ENCODE measurements around the gene EZH1.

The EZH1 gene

GRCh38 chr17:42744806-42745617 is at the start of gene EZH1:
Gene EZH1 (minus strand): TSS chr17:42745040. CDS start chr17:42728941, 16,099 bp downstream.
- in situ Hi-C loops (cut with MboI; ENCODE audit: low sequenced_read_pairs) = no loop called here

- in situ Hi-C loops (cut with MboI; ENCODE audit: low sequenced_read_pairs) = no loop called here
Measured at GRCh38 chr17:42792545-42792944, 47.7 kb upstream of the EZH1 start.

DNA sequence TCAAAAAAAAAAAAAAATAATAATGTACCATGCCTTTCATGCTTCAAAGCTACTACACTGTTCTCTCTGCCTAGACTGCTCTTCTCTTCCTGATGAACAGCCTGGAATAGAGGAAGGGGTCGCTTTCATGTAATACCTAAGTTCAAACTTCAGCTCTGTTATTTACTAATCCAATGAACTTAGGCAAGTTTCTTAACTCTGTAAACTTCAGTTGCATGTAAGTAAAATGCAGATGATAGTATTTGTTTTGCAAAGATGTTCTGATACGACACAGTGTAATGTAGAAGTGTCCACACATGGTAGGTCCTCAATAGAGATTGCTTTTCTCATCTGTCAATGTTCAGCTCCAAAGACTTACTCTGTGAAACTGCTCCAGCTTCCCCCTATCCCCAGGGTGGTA is 47.1 kb upstream of the EZH1 start:
- in situ Hi-C loops (cut with MboI; ENCODE audit: low sequenced_read_pairs) = no loop called here

DNA sequence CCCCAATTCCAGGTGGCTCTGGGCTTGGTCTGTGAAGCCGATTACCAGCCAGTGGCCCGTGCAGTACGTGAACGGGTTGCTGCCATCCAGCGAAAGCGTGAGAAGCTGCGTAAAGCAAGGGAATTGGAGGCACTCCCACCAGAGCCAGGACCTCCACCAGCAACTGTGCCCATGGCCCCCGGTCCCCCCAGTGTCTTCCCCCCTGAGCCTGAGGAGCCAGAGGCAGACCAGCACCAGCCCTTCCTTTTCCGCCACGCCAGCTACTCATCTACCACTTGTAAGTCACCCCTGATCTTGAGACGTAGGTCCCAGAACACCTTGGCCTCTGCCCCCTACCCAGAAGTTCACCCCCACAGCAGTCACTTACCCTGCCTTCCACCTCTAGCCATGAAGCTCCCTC is 42.4 kb upstream of the EZH1 start:
- in situ Hi-C loops (cut with MboI; ENCODE audit: low sequenced_read_pairs) = no loop called here

DNA sequence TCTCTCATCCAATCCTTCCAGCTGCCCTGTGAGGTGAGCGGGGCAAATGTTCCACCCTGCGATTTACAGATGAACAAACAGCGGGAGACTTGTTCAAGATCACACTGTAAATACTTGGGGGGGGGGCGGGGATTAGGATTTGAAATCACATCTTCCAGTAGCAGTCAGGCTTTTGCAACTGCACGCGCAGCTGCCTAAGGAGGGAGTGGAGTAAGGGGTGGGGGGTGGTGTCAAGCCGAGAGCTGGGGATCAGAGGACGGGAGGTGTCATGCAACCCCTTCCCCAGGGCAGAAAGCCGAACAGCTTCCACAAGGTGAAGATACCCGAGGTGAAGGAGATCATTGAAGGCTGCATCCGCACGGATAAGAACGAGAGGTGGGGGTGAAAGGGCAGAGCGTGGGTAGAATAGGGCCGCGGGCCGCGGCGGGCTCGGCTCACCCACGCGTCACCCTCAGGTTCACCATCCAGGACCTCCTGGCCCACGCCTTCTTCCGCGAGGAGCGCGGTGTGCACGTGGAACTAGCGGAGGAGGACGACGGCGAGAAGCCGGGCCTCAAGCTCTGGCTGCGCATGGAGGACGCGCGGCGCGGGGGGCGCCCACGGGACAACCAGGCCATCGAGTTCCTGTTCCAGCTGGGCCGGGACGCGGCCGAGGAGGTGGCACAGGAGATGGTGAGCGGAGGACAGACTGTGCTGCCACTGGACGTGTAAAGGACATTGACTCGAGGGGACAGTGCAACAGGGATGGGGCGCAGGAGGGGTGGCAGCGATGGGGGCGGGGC is 40.2 kb upstream of the EZH1 start:
- in situ Hi-C loops (cut with MboI; ENCODE audit: low sequenced_read_pairs) = no loop called here

DNA sequence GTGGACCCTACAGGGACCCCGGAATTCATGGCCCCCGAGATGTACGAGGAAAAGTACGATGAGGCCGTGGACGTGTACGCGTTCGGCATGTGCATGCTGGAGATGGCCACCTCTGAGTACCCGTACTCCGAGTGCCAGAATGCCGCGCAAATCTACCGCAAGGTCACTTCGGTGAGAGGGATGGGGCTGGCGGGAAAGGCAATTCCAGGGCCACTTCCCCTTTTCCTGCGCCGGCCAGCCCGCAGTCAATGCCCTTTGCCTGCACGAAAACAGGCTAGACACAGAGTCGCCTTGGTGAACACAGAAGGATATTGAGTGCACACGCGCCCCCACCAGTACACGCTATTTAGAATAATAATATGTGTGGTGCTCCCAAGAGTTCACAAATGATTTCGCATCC is 39.6 kb upstream of the EZH1 start:
- in situ Hi-C loops (cut with MboI; ENCODE audit: low sequenced_read_pairs) = no loop called here

DNA sequence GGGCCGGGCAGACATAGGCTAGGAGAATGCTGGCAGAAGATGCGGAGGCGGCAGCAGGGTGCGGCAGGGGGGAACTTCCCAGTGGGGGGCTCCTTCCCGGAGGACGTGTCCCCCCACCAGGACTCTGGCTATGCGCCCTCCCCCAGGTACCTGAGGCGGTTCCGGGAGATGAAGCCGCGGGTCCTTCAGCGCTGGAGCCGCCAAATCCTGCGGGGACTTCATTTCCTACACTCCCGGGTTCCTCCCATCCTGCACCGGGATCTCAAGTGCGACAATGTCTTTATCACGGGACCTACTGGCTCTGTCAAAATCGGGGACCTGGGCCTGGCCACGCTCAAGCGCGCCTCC is 38.9 kb upstream of the EZH1 start:
- in situ Hi-C loops (cut with MboI; ENCODE audit: low sequenced_read_pairs) = no loop called here

GRCh38 chr17:42783062-42783790 is 38.4 kb upstream of the EZH1 start:
- in situ Hi-C loops (cut with MboI; ENCODE audit: low sequenced_read_pairs) = no loop called here

DNA sequence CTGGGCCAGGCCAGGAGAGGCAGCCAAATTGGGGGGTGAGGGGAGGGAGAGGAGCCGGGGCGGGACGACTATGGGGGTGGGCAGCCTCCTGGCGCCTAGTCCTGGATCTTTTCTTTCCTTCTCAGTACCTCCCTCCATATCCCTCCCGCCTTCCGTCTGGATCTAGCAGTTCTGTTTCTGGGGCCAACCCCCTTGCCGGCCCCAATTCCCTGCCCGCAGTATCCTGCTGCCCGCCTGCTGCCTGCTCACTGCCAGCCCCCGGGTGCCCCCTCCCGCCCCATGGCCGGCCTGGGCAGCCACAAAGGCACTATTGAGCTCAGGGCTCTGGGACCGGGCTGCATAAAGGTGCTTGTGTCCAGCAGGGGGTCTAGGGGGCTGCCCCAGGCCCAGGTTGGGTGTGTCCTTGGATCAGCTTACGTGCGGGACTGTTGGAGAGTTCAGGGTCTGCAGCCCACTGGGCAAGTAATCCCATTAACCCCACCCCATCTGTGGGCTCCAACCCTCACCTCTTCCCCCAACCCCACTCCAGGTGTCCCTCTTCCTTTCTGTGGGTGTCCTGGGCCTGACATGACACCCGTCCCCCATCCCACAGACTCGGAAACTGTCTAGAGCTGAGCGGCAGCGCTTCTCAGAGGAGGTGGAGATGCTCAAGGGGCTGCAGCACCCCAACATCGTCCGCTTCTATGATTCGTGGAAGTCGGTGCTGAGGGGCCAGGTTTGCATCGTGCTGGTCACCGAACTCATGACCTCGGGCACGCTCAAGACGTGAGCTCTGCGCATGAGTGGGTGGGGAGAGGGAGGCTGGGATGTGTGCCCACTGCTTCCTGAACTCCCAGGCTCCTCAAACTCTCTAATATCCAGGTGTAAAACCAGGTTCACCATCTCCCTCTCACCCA is 37.6 kb upstream of the EZH1 start:
- in situ Hi-C loops (cut with MboI; ENCODE audit: low sequenced_read_pairs) = no loop called here

DNA sequence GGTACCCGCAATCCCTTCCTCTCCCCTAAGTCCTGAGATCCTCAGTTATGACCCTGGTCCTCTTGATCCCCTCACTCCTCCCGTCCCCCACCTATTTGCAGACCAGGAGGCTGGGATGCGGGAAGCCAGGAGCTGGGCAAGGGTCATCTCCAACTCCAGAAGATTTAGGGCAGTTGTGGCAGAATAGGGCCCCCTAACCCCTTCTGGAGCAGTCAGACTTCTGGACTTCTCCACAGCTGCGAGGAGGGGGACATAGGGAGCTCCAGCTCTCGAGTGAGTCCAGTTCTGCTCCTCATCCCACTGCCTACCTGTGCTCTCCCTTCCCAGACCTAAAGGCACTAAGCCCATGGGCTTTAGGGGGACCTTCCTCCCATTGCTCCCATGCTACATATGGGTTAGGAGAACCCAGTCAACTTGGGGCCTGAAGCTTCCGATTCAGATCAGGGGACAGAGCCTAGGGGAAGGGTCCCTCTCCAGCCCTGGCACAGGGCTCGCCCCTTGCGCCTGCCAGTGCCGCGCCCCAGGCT is 36.9 kb upstream of the EZH1 start:
- in situ Hi-C loops (cut with MboI; ENCODE audit: low sequenced_read_pairs) = no loop called here

- in situ Hi-C loops (cut with MboI; ENCODE audit: low sequenced_read_pairs) = no loop called here
Measured at GRCh38 chr17:42780851-42781638, 36.2 kb upstream of the EZH1 start.

GRCh38 chr17:42779936-42780850 is 35.4 kb upstream of the EZH1 start, which contains the start of gene WNK4:
Gene WNK4 (plus strand): TSS chr17:42780610. CDS start chr17:42780699, 89 bp downstream.
- in situ Hi-C loops (cut with MboI; ENCODE audit: low sequenced_read_pairs) = no loop called here

DNA sequence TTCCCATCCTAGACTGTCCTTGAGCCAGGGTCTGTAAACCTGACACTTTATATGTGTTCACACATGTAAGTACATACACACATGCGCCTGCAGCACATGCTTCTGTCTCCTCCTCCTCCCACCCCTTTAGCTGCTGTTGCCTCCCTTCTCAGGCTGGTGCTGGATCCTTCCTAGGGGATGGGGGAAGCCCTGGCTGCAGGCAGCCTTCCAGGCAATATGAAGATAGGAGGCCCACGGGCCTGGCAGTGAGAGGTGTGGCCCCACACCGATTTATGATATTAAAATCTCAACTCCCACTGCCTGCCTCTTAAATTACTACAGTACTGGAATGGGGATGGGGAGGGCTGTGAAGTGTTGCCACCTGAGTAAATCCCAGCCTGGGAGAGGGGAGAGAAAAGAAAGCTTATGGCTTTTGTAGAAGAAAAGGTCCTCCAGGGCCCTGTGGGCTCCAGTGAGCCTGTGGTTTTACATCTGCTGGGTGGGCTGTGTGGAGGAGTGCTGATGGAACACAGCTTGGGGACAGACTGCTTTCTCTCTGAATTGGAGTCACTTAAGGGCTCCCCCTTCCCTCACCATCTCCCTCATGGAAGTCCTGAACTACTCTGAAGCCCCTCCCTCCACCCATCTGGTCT is 34.6 kb upstream of the EZH1 start:
- in situ Hi-C loops (cut with MboI; ENCODE audit: low sequenced_read_pairs) = no loop called here

- in situ Hi-C loops (cut with MboI; ENCODE audit: low sequenced_read_pairs) = no loop called here
Measured at GRCh38 chr17:42778570-42778969, 33.7 kb upstream of the EZH1 start.

DNA sequence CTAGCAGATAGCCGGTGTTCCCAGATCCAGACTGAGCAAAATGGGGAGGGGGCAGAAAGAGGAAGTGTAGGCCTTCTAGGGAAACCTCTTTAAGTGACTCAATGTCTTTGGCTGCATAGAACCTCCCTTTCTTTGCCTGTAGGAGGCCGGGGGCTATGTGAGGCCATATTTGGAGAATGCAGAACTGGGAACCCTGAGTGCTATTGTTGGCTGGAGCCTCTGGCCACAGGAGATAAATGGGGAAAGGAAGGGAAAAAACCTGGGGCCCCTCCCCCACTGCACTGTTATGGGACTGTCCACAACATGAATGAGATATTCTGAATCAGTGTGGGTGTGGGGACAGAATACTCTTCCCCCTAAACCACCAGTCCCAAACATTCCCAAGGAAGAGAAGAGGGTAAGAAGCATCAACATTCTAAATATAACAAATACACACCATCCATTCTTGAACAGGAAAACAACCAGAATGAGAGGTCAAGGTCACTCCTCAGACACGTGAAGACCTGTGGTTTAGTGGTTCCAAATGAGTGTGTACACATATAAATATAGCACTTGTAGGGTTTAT is 30.8 kb upstream of the EZH1 start:
- in situ Hi-C loops (cut with MboI; ENCODE audit: low sequenced_read_pairs) = no loop called here

DNA sequence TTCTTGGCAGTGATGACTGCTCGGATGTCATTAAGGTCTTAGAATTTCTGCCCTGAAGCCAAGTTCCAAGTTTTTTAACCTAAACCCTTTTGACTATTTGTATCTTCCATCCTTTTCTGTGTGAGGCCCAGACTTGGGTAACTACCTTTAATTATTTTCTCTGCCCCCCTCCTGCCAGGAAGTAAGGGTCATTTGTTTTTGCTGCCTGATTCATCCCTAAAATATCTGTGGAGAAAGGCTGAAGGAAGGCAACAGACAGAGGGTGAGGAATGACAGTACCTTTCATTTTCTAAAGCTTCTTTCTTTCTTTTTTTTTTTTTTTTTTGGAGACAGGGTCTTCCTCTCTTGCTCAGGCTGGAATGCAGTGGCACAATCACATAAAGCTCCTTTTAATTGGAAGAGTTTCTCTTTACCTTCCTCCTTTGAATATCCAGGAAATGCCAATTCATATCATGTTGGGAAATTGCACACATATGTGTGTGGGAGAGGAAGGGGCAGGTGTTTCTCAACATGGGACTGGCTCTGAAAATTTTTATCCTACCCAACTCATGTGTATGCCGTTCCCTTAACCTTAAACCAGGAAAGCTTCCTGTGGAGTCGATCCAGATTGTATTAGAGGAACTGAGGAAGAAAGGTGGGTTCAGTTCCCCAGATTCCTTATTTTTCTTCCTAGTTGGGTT is 29.4 kb upstream of the EZH1 start:
- in situ Hi-C loops (cut with MboI; ENCODE audit: low sequenced_read_pairs) = no loop called here
